Naive thymus-derived CD8-positive, alpha-beta T cell (primary cell): ENCODE results near the gene CCDC68. TPM values are rescaled to one million over a fixed set of nuclear protein-coding genes. Genes with fewer than 3 reads are reported as not detected.

Experiments used
- ATAC-seq, 2 donors: fragments of 150-1000 bp; cut with Tn5 transposase in 1 of 2; sonication (Bioruptor Pico), chemical (Tn5 transposase) in 1 of 2; 1 replicate in 1 of 2; 2 replicates in 1 of 2; pipeline ENCODE4 v1.10.0; 2021; ENCODE audit warnings: mild to moderate bottlenecking in 2 of 2, moderate library complexity in 2 of 2
- POLR2A ChIA-PET: fragments of 350-600 bp; sonication (Branson Sonifier 250); formaldehyde crosslinking; loops from one replicate; lab custom pipeline; 2021; ENCODE audit warnings: antibody characterized with exemption; lab: Charles Lee
- DNase-seq, 10 donors: peaks; one replicate each; pipeline versions ENCODE4 v3.0.0 to v3.0.0-alpha.2; 2020 to 2022
- H3K27ac Mint-ChIP-seq, 10 donors: one replicate each; pipeline ENCODE4 v1.8.0; 2020 to 2022; ENCODE audit warnings: mild to moderate bottlenecking in 10 of 10, mixed read lengths in 10 of 10, moderate library complexity in 4 of 10, inconsistent platforms in 1 of 10
- H3K27me3 Mint-ChIP-seq, 5 donors: one replicate each; pipeline ENCODE4 v1.8.0; 2021 to 2022; ENCODE audit warnings: mixed read lengths in 5 of 5
- H3K36me3 Mint-ChIP-seq, 3 donors: one replicate each; pipeline ENCODE4 v1.8.0; 2020 to 2022; ENCODE audit warnings: mixed read lengths in 3 of 3, mild to moderate bottlenecking in 2 of 3, inconsistent platforms in 1 of 3
- H3K4me1 Mint-ChIP-seq, 4 donors: one replicate each; pipeline ENCODE4 v1.8.0; 2021 to 2022; ENCODE audit warnings: mixed read lengths in 4 of 4
- H3K4me3 Mint-ChIP-seq, 10 donors: one replicate each; pipeline ENCODE4 v1.8.0; 2020 to 2022; ENCODE audit warnings: mild to moderate bottlenecking in 10 of 10, mixed read lengths in 10 of 10, moderate library complexity in 6 of 10, inconsistent platforms in 1 of 10
- H3K9me3 Mint-ChIP-seq, 9 donors: one replicate each; pipeline ENCODE4 v1.8.0; 2020 to 2022; ENCODE audit warnings: mixed read lengths in 9 of 9, mild to moderate bottlenecking in 3 of 9, inconsistent platforms in 1 of 9, moderate library complexity in 1 of 9
- polyA plus RNA-seq, 3 donors: library from polyadenylated mRNA; unstranded; fragments of 300-500 nt; fragmentation: Illumina TruSeq; gene quantifications; one replicate each; pipeline ENCODE4 v1.2.3, GENCODE V29; 2021
- total RNA-seq, 8 experiments: library from RNA in 2 of 8; stranded (reverse) in 2 of 8; gene quantifications; one replicate each; pipeline ENCODE4 v1.2.3 and lab custom pipeline; 2021 to 2026

CCDC68 gene
- total and polyA plus RNA-seq, 5 experiments from 2014 or later, result not detected

- H3K27me3 Mint-ChIP-seq, result peaks cover 0 to 3% (median 0%) of the 10 kb centered on the region in 5 donors
- DNase-seq, result no peak
- POLR2A ChIA-PET, result no interaction called here
- no peaks in the 10 kb centered on the region for H3K36me3 Mint-ChIP-seq
- no peaks in the 10 kb centered on the region for H3K4me1 Mint-ChIP-seq
- no peak overlapping the region for H3K4me3 Mint-ChIP-seq
- no peak overlapping the region for H3K27ac Mint-ChIP-seq
- H3K9me3 Mint-ChIP-seq, result no peaks in the 10 kb centered on the region
- no peak for ATAC-seq
Measured at GRCh38 chr18:54931152-54931551, 28.1 kb downstream of the CCDC68 start.

GRCh38 chr18:54928236-54928635, 31.0 kb downstream of the CCDC68 start:
- POLR2A ChIA-PET, result no interaction called here
- Mint-ChIP-seq H3K27me3 (peaks cover 0 to 3% (median 0%) of the 10 kb centered on the region in 5 donors), H3K36me3 (no peaks in the 10 kb centered on the region), H3K27ac (no peak overlapping the region), H3K4me3 (no peak overlapping the region), H3K9me3 (no peaks in the 10 kb centered on the region), H3K4me1 (no peaks in the 10 kb centered on the region)
- ATAC-seq, result no peak
- no peak for DNase-seq

- H3K4me1 Mint-ChIP-seq, result no peaks in the 10 kb centered on the region
- H3K36me3 Mint-ChIP-seq, result no peaks in the 10 kb centered on the region
Measured at GRCh38 chr18:54926593-54927325, 32.5 kb downstream of the CCDC68 start.

GRCh38 chr18:54924948-54925347, 34.3 kb downstream of the CCDC68 start:
- H3K4me1 Mint-ChIP-seq, result no peaks in the 10 kb centered on the region
- no peak overlapping the region for H3K27ac Mint-ChIP-seq
- no peaks in the 10 kb centered on the region for H3K27me3 Mint-ChIP-seq
- DNase-seq, result no peak
- no peak overlapping the region for H3K4me3 Mint-ChIP-seq
- POLR2A ChIA-PET, result no interaction called here
- no peak for ATAC-seq
- no peaks in the 10 kb centered on the region for H3K36me3 Mint-ChIP-seq
- peaks cover 0 to 1% (median 0%) of the 10 kb centered on the region in 9 donors for H3K9me3 Mint-ChIP-seq

More at GRCh38 chr18:54926593-54927325, 32.5 kb downstream of the CCDC68 start:
- Mint-ChIP-seq H3K4me3 (no peak overlapping the region), H3K27ac (no peak overlapping the region), H3K9me3 (no peaks in the 10 kb centered on the region), H3K27me3 (no peaks in the 10 kb centered on the region)
- POLR2A ChIA-PET, result no interaction called here
- DNase-seq (no peak), ATAC-seq (no peak)

- POLR2A ChIA-PET, result no interaction called here
- peaks cover 0 to 3% (median 0%) of the 10 kb centered on the region in 5 donors for H3K27me3 Mint-ChIP-seq
- H3K4me3 Mint-ChIP-seq, result no peak overlapping the region
- ATAC-seq (no peak), DNase-seq (no peak)
- no peak overlapping the region for H3K27ac Mint-ChIP-seq
- H3K36me3 Mint-ChIP-seq, result no peaks in the 10 kb centered on the region
- no peaks in the 10 kb centered on the region for H3K4me1 Mint-ChIP-seq
- peaks cover 0 to 1% (median 0%) of the 10 kb centered on the region in 9 donors for H3K9me3 Mint-ChIP-seq
Measured at GRCh38 chr18:54923339-54923956, 35.8 kb downstream of the CCDC68 start.

- ATAC-seq (no peak), DNase-seq (no peak)
- H3K36me3 Mint-ChIP-seq, result no peaks in the 10 kb centered on the region
- no peak overlapping the region for H3K4me3 Mint-ChIP-seq
- H3K27me3 Mint-ChIP-seq, result peaks cover 0 to 3% (median 0%) of the 10 kb centered on the region in 5 donors
- POLR2A ChIA-PET, result no interaction called here
- no peaks in the 10 kb centered on the region for H3K4me1 Mint-ChIP-seq
- no peak overlapping the region for H3K27ac Mint-ChIP-seq
- peaks cover 0 to 1% (median 0%) of the 10 kb centered on the region in 9 donors for H3K9me3 Mint-ChIP-seq
Measured at GRCh38 chr18:54919412-54919811, 39.8 kb downstream of the CCDC68 start.

GRCh38 chr18:54918060-54918459, 41.2 kb downstream of the CCDC68 start:
- H3K27ac Mint-ChIP-seq, result no peak overlapping the region
- peaks cover 0 to 3% (median 0%) of the 10 kb centered on the region in 5 donors for H3K27me3 Mint-ChIP-seq
- H3K4me3 Mint-ChIP-seq, result no peak overlapping the region
- peaks cover 0 to 1% (median 0%) of the 10 kb centered on the region in 9 donors for H3K9me3 Mint-ChIP-seq
- H3K4me1 Mint-ChIP-seq, result no peaks in the 10 kb centered on the region
- POLR2A ChIA-PET, result no interaction called here
- DNase-seq (no peak), ATAC-seq (no peak)
- H3K36me3 Mint-ChIP-seq, result no peaks in the 10 kb centered on the region

- peaks cover 0 to 1% (median 0%) of the 10 kb centered on the region in 9 donors for H3K9me3 Mint-ChIP-seq
- no peak overlapping the region for H3K27ac Mint-ChIP-seq
Measured at GRCh38 chr18:54916507-54916906, 42.8 kb downstream of the CCDC68 start.

GRCh38 chr18:54914816-54915215, 44.4 kb downstream of the CCDC68 start:
- POLR2A ChIA-PET, result no interaction called here
- DNase-seq, result no peak
- no peak overlapping the region for H3K4me3 Mint-ChIP-seq
- H3K4me1 Mint-ChIP-seq, result no peaks in the 10 kb centered on the region
- peaks cover 0 to 3% (median 0%) of the 10 kb centered on the region in 5 donors for H3K27me3 Mint-ChIP-seq
- ATAC-seq, result no peak
- no peak overlapping the region for H3K27ac Mint-ChIP-seq
- H3K9me3 Mint-ChIP-seq, result no peaks in the 10 kb centered on the region
- no peaks in the 10 kb centered on the region for H3K36me3 Mint-ChIP-seq

More at GRCh38 chr18:54916507-54916906, 42.8 kb downstream of the CCDC68 start:
- POLR2A ChIA-PET, result no interaction called here
- peaks cover 0 to 3% (median 0%) of the 10 kb centered on the region in 5 donors for H3K27me3 Mint-ChIP-seq
- no peak overlapping the region for H3K4me3 Mint-ChIP-seq
- DNase-seq (no peak), ATAC-seq (no peak)
- no peaks in the 10 kb centered on the region for H3K36me3 Mint-ChIP-seq
- no peaks in the 10 kb centered on the region for H3K4me1 Mint-ChIP-seq

GRCh38 chr18:54911551-54911950, 47.7 kb downstream of the CCDC68 start:
- POLR2A ChIA-PET, result no interaction called here
- H3K4me3 Mint-ChIP-seq, result no peak overlapping the region
- ATAC-seq (no peak), DNase-seq (no peak)
- no peaks in the 10 kb centered on the region for H3K36me3 Mint-ChIP-seq
- peaks cover 0 to 5% (median 3%) of the 10 kb centered on the region in 5 donors for H3K27me3 Mint-ChIP-seq
- peaks cover 0 to 2% (median 0%) of the 10 kb centered on the region in 9 donors for H3K9me3 Mint-ChIP-seq
- H3K27ac Mint-ChIP-seq, result no peak overlapping the region
- no peaks in the 10 kb centered on the region for H3K4me1 Mint-ChIP-seq

GRCh38 chr18:54910161-54910919, 48.9 kb downstream of the CCDC68 start:
- ATAC-seq (no peak), DNase-seq (no peak)
- Mint-ChIP-seq H3K27ac (no peak overlapping the region), H3K9me3 (peaks cover 0 to 4% (median 0%) of the 10 kb centered on the region in 9 donors), H3K27me3 (peaks cover 0 to 5% (median 4%) of the 10 kb centered on the region in 5 donors), H3K36me3 (no peaks in the 10 kb centered on the region), H3K4me3 (no peak overlapping the region), H3K4me1 (no peaks in the 10 kb centered on the region)
- POLR2A ChIA-PET, result interaction anchor here (0.5 kb wide), 1 partner anchor 14 kb away, joined by 3 read pairs; no protein-coding TSS in a partner anchor

- Mint-ChIP-seq H3K9me3 (peaks cover 0 to 6% (median 0%) of the 10 kb centered on the region in 9 donors), H3K4me1 (no peaks in the 10 kb centered on the region), H3K36me3 (no peaks in the 10 kb centered on the region), H3K27me3 (peaks cover 0 to 10% (median 4%) of the 10 kb centered on the region in 5 donors), H3K27ac (peak overlapping the region in 1 of 10 donors; percentile 53), H3K4me3 (no peak overlapping the region)
- ATAC-seq (no peak), DNase-seq (no peak)
- POLR2A ChIA-PET, result no interaction called here
Measured at GRCh38 chr18:54909538-54909937, 49.7 kb downstream of the CCDC68 start.
